Measurements from ENCODE around the gene FBH1.

DNA sequence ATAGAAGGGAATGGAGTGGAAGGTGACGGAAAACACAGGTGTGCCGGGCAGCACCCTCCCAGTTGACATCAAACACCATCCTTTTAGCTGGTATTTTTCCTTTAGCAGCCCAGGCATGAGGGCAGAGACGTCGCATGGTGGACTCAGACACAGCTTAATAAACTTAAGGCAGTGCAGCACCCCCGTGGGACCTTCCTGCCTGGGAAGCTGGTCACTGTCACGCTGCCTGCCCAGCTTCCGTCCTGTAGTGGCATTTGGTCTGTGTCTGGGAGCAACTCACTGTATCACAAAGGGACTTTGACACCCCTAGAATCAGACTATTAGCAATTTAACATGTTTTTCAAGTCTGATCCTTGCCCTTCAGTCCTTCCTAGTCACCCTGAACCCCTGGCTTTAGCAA lies 51.5 kb downstream of the FBH1 start:
- TF ChIP-seq ELK1 (IDR thresholded peaks at IDR 0.05; ENCODE audit: low read depth, low read length) (no peak), HDAC2 (IDR thresholded peaks at IDR 0.05) (no peak), ZZZ3 (IDR thresholded peaks at IDR 0.05; ENCODE audit: control insufficient read depth, insufficient read length, low read depth) (no peak), EZH2 (IDR thresholded peaks at IDR 0.05; ENCODE audit: borderline replicate concordance, control insufficient read depth, low read depth, low read length) (no peak), ESRRA (IDR thresholded peaks at IDR 0.05; ENCODE audit: low read length) (no peak), BHLHE40 (IDR thresholded peaks at IDR 0.05; ENCODE audit: borderline replicate concordance in 1 of 2, low read depth in 2 of 2, low read length in 1 of 2) (no peak), NFXL1 (IDR thresholded peaks at IDR 0.05; ENCODE audit: borderline replicate concordance) (no peak), TCF12 (IDR thresholded peaks at IDR 0.05; ENCODE audit: low read depth, low read length) (no peak)
- TF ChIP-seq, protein P1, sequence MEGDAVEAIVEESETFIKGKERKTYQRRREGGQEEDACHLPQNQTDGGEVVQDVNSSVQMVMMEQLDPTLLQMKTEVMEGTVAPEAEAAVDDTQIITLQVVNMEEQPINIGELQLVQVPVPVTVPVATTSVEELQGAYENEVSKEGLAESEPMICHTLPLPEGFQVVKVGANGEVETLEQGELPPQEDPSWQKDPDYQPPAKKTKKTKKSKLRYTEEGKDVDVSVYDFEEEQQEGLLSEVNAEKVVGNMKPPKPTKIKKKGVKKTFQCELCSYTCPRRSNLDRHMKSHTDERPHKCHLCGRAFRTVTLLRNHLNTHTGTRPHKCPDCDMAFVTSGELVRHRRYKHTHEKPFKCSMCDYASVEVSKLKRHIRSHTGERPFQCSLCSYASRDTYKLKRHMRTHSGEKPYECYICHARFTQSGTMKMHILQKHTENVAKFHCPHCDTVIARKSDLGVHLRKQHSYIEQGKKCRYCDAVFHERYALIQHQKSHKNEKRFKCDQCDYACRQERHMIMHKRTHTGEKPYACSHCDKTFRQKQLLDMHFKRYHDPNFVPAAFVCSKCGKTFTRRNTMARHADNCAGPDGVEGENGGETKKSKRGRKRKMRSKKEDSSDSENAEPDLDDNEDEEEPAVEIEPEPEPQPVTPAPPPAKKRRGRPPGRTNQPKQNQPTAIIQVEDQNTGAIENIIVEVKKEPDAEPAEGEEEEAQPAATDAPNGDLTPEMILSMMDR (IDR thresholded peaks at IDR 0.05 in 2 of 3, conservative IDR thresholded peaks at IDR 0.05 in 1 of 3; ENCODE audit: control insufficient read depth in 2 of 3, extremely low read depth in 1 of 3, insufficient read depth in 1 of 3, low read depth in 3 of 3, low read length in 3 of 3) = no peak
- TF ChIP-seq, protein P2, sequence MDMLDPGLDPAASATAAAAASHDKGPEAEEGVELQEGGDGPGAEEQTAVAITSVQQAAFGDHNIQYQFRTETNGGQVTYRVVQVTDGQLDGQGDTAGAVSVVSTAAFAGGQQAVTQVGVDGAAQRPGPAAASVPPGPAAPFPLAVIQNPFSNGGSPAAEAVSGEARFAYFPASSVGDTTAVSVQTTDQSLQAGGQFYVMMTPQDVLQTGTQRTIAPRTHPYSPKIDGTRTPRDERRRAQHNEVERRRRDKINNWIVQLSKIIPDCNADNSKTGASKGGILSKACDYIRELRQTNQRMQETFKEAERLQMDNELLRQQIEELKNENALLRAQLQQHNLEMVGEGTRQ (IDR thresholded peaks at IDR 0.05; ENCODE audit: borderline replicate concordance, low read depth, low read length) = no peak

All from GM12878 (cell line).